Trophoblast cell (in vitro differentiated cells and primary cell): ENCODE results near the gene TOLLIP.
"Not testable (repeated sequence)": the region's sequence is repeated elsewhere in the genome, so short reads cannot be mapped to it uniquely, and the experiment has no call there.

ENCODE experiments used
- DNase-seq, 2 donors: peaks; one replicate each; pipeline ENCODE4 v3.0.0-alpha.2; 2016
- H2AFZ ChIP-seq: 2 replicates; pipeline ENCODE4 v1.6.1; 2013; ENCODE audit warnings: low read length, moderate library complexity, mild to moderate bottlenecking; ENCODE audit not compliant: insufficient read depth, poor library complexity
- H2AK5ac ChIP-seq: 2 replicates; pipeline ENCODE4 v1.6.1; 2013; ENCODE audit warnings: mild to moderate bottlenecking, low read length
- H2BK120ac ChIP-seq: 2 replicates; pipeline ENCODE4 v1.6.1; 2013; ENCODE audit warnings: low read length, mild to moderate bottlenecking, moderate library complexity; ENCODE audit not compliant: insufficient read depth, poor library complexity
- H2BK12ac ChIP-seq: 2 replicates; pipeline ENCODE4 v1.6.1; 2013; ENCODE audit warnings: mild to moderate bottlenecking, low read length, moderate library complexity
- H2BK5ac ChIP-seq: 2 replicates; pipeline ENCODE4 v1.6.1; 2013; ENCODE audit warnings: low read length, low read depth, moderate library complexity, mild to moderate bottlenecking; ENCODE audit not compliant: poor library complexity
- H3K14ac ChIP-seq: 2 replicates; pipeline ENCODE4 v1.6.1; 2013; ENCODE audit warnings: mild to moderate bottlenecking, low read length
- H3K18ac ChIP-seq: 2 replicates; pipeline ENCODE4 v1.6.1; 2013; ENCODE audit warnings: mild to moderate bottlenecking, low read length
- H3K23ac ChIP-seq: 2 replicates; pipeline ENCODE4 v1.6.1; 2013; ENCODE audit warnings: low read length
- H3K27ac ChIP-seq: 2 replicates; pipeline ENCODE4 v1.5.1; 2013; ENCODE audit warnings: low read depth, mild to moderate bottlenecking, inconsistent platforms, low read length, moderate library complexity
- H3K27me3 ChIP-seq: 2 replicates; pipeline ENCODE4 v1.6.1; 2013; ENCODE audit warnings: inconsistent platforms, mild to moderate bottlenecking, low read length, moderate library complexity; ENCODE audit not compliant: insufficient read depth
- H3K36me3 ChIP-seq, 2 experiments: 1 replicate in 1 of 2; 2 replicates in 1 of 2; pipeline ENCODE4 v1.6.1; 2013; ENCODE audit warnings: low read length in 2 of 2, mild to moderate bottlenecking in 2 of 2, moderate library complexity in 1 of 2; ENCODE audit not compliant: insufficient read depth in 2 of 2, control insufficient read depth in 1 of 2
- H3K4ac ChIP-seq: 2 replicates; pipeline ENCODE4 v1.6.1; 2013; ENCODE audit warnings: low read depth, mild to moderate bottlenecking, low read length, moderate library complexity
- H3K4me1 ChIP-seq, 2 experiments: 1 replicate in 1 of 2; 2 replicates in 1 of 2; pipeline ENCODE4 v1.6.1; 2013; ENCODE audit warnings: low read length in 2 of 2, mild to moderate bottlenecking in 2 of 2, moderate library complexity in 1 of 2; ENCODE audit not compliant: insufficient read depth in 2 of 2, control insufficient read depth in 1 of 2
- H3K4me2 ChIP-seq: 2 replicates; pipeline ENCODE4 v1.6.1; 2013; ENCODE audit warnings: inconsistent platforms, mild to moderate bottlenecking, low read length, moderate library complexity
- H3K4me3 ChIP-seq: 2 replicates; pipeline ENCODE4 v1.5.1; 2013; ENCODE audit warnings: mild to moderate bottlenecking, low read depth, low read length, inconsistent platforms
- H3K79me1 ChIP-seq: one replicate; pipeline ENCODE4 v1.6.1; 2013; ENCODE audit warnings: low read length
- H3K79me2 ChIP-seq: 2 replicates; pipeline ENCODE4 v1.6.1; 2013; ENCODE audit warnings: low read length, mild to moderate bottlenecking; ENCODE audit not compliant: control insufficient read depth, insufficient read depth, poor library complexity
- H3K9ac ChIP-seq: 2 replicates; pipeline ENCODE4 v1.6.1; 2013; ENCODE audit warnings: mild to moderate bottlenecking, low read length
- H3K9me3 ChIP-seq: 2 replicates; pipeline ENCODE4 v1.6.1; 2013; ENCODE audit warnings: low read depth, mild to moderate bottlenecking, control low read depth, inconsistent platforms, low read length; ENCODE audit not compliant: insufficient read depth
- H4K12ac ChIP-seq: 2 replicates; pipeline ENCODE4 v1.6.1; 2013; ENCODE audit warnings: low read depth, mild to moderate bottlenecking, low read length, moderate library complexity
- H4K8ac ChIP-seq: 2 replicates; pipeline ENCODE4 v1.6.1; 2013; ENCODE audit warnings: low read depth, mild to moderate bottlenecking, low read length, moderate library complexity
- H4K91ac ChIP-seq: one replicate; pipeline ENCODE4 v1.6.1; 2013; ENCODE audit warnings: low read depth, mild to moderate bottlenecking, low read length, moderate library complexity
- WGBS: extraction: QIAGEN DNeasy Blood & Tissue Kit; methylation state at CpG from one replicate; pipeline ENCODE4 v1.1.7; 2013; ENCODE audit warnings: missing lambda C conversion rate; ENCODE audit not compliant: insufficient read length, insufficient coverage; ENCODE audit errors: extremely low coverage; 5-methylcytosine and 5-hydroxymethylcytosine counted together

Gene TOLLIP

GRCh38 chr11:1341226-1341625 lies 31.8 kb upstream of the TOLLIP start:
- H4K12ac ChIP-seq, H3K4me3 ChIP-seq, H3K23ac ChIP-seq, H3K36me3 ChIP-seq, H3K79me1 ChIP-seq, H3K27ac ChIP-seq, H3K79me2 ChIP-seq, H3K4me1 ChIP-seq, H2BK120ac ChIP-seq, H2BK12ac ChIP-seq, H3K18ac ChIP-seq, H2BK5ac ChIP-seq, H3K4ac ChIP-seq, H2AK5ac ChIP-seq, H3K4me2 ChIP-seq, H3K14ac ChIP-seq, H2AFZ ChIP-seq, DNase-seq, H4K8ac ChIP-seq, H4K91ac ChIP-seq, H3K9ac ChIP-seq: not testable (repeated sequence)
- H3K27me3 ChIP-seq: peaks cover 14% of the 10 kb centered on the region
- no CpG with 5 or more reads among the region's 10 CpGs for WGBS
- peaks cover 18% of the 10 kb centered on the region for H3K9me3 ChIP-seq

- Histone ChIP-seq H3K18ac (no peak overlapping the region), H3K79me1 (no peaks in the 10 kb centered on the region), H3K4me1 (peaks cover 0 to 2% of the 10 kb centered on the region in 2 experiments), H3K9me3 (peaks cover 18% of the 10 kb centered on the region), H3K27ac (no peak overlapping the region), H3K27me3 (peaks cover 19% of the 10 kb centered on the region), H3K4me2 (no peak overlapping the region), H3K14ac (no peak overlapping the region), H3K23ac (no peak overlapping the region), H2AFZ (no peak overlapping the region), H2BK12ac (no peak overlapping the region), H4K91ac (no peak overlapping the region), H3K4me3 (no peak overlapping the region), H3K36me3 (no peaks in the 10 kb centered on the region), H3K9ac (no peak overlapping the region), H4K12ac (no peak overlapping the region), H3K4ac (no peak overlapping the region), H2AK5ac (no peak overlapping the region), H2BK5ac (no peak overlapping the region), H3K79me2 (no peaks in the 10 kb centered on the region), H2BK120ac (no peak overlapping the region), H4K8ac (no peak overlapping the region)
- no peak for DNase-seq
- no CpG with 5 or more reads among the region's 12 CpGs for WGBS
Observed at GRCh38 chr11:1340111-1340510, 30.7 kb upstream of the TOLLIP start.

GRCh38 chr11:1339066-1339675 lies 29.7 kb upstream of the TOLLIP start:
- H4K12ac ChIP-seq: no peak overlapping the region
- H4K8ac ChIP-seq: no peak overlapping the region
- H2BK120ac ChIP-seq: no peak overlapping the region
- no peaks in the 10 kb centered on the region for H3K36me3 ChIP-seq
- H3K9ac ChIP-seq: no peak overlapping the region
- H3K18ac ChIP-seq: no peak overlapping the region
- H3K4ac ChIP-seq: no peak overlapping the region
- no peak overlapping the region for H2AFZ ChIP-seq
- no peak overlapping the region for H2BK5ac ChIP-seq
- WGBS: no CpG with 5 or more reads among the region's 15 CpGs
- no peaks in the 10 kb centered on the region for H3K79me1 ChIP-seq
- H2AK5ac ChIP-seq: no peak overlapping the region
- H3K4me3 ChIP-seq: no peak overlapping the region
- H3K9me3 ChIP-seq: peaks cover 18% of the 10 kb centered on the region
- no peak overlapping the region for H3K14ac ChIP-seq
- no peak overlapping the region for H4K91ac ChIP-seq
- H3K23ac ChIP-seq: no peak overlapping the region
- H2BK12ac ChIP-seq: no peak overlapping the region
- DNase-seq: no peak
- peaks cover 0 to 2% of the 10 kb centered on the region in 2 experiments for H3K4me1 ChIP-seq
- H3K27ac ChIP-seq: no peak overlapping the region
- no peak overlapping the region for H3K4me2 ChIP-seq
- peaks cover 19% of the 10 kb centered on the region for H3K27me3 ChIP-seq
- H3K79me2 ChIP-seq: no peaks in the 10 kb centered on the region

DNA sequence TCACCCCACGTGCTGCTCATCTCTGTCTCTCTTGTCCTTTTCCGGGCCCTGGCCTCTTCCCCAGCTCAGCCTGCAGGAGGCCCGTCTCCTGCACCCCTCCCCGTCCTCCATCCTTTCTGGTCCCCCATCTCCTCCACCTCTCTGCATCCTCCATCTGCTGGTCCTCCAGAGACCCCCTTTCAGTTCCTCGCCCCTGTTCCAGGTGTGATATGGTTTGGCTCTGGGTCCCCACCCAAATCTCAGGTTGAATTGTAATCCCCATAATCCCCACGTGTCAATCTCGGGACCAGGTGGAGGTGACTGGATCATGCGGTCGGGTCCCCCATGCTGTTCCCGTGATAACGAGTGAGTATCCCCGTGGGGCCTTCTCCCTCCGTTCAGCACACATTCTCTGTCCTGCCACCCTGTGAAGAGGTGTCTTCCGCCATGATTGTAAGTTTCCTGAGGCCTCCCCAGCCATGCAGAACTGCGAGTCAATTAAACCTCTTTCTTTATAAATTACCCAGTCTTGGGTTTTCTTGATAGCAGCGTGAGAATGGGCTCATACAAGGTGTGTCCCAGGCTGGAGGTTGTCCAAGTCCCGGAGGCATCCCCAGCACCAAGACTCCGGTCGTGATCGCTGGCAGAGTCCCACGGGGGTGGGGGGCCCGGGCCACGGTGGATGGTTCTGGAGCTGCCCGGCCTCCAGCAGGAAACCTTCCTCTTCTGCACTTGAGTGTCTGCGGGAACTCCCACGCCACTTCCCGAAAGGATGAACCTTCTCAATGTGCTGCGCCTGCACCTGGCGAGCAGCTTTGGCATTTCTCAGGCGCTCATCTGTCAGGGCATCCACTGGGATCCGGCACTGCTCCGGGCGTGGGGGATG lies 29.0 kb upstream of the TOLLIP start:
- Histone ChIP-seq H2AFZ (no peak overlapping the region), H3K9ac (no peak overlapping the region), H2AK5ac (no peak overlapping the region), H4K12ac (no peak overlapping the region), H2BK5ac (no peak overlapping the region), H3K4me3 (no peak overlapping the region), H3K27ac (no peak overlapping the region), H2BK120ac (no peak overlapping the region), H3K4me1 (peaks cover 0 to 2% of the 10 kb centered on the region in 2 experiments), H3K79me1 (no peaks in the 10 kb centered on the region), H3K4me2 (no peak overlapping the region), H3K27me3 (peaks cover 19% of the 10 kb centered on the region), H3K79me2 (no peaks in the 10 kb centered on the region), H4K8ac (no peak overlapping the region), H3K14ac (no peak overlapping the region), H4K91ac (no peak overlapping the region), H3K23ac (no peak overlapping the region), H3K18ac (no peak overlapping the region), H3K4ac (no peak overlapping the region), H3K9me3 (peaks cover 19% of the 10 kb centered on the region), H2BK12ac (no peak overlapping the region), H3K36me3 (no peaks in the 10 kb centered on the region)
- DNase-seq: no peak
- no CpG with 5 or more reads among the region's 33 CpGs for WGBS
